GM12878 (cell line): ENCODE measurements around the gene CDKL4. TPM values are rescaled to one million over a fixed set of nuclear protein-coding genes. Genes with fewer than 3 reads are reported as not detected.
"Not testable (repeated sequence)": the region's sequence is repeated elsewhere in the genome, so short reads cannot be mapped to it uniquely, and the experiment has no call there.

Experiments used
- ATAC-seq: fragments of 200-7000 bp; cut with Tn5 transposase; 3 replicates; pipeline ENCODE4 v1.9.1; 2020; ENCODE audit warnings: mild to moderate bottlenecking, moderate library complexity
- BruUV-seq: library from RNA; stranded (reverse); fragments of 400-500 nt; replicated peaks from 2 replicates; lab custom pipeline; 2021; lab: Mats Ljungman, UMichigan
- CTCF ChIA-PET: fragments of 300-600 bp; sonication (Branson Sonifier 250); formaldehyde crosslinking; extraction: SDS; loops from one replicate; lab custom pipeline; 2021; ENCODE audit warnings: inconsistent platforms; lab: Yijun Ruan, JAX
- POLR2A ChIA-PET: fragments of 350-600 bp; formaldehyde crosslinking; extraction: SDS; loops from one replicate; lab custom pipeline; 2021; ENCODE audit warnings: inconsistent platforms; lab: Charles Lee
- RAD21 ChIA-PET: fragments of 300-600 bp; sonication (Branson Sonifier 250); formaldehyde crosslinking; loops from one replicate; lab custom pipeline; 2023; ENCODE audit warnings: antibody characterized with exemption; ENCODE audit not compliant: unreplicated experiment; lab: Charles Lee
- SMC1A ChIA-PET: fragments of 300-600 bp; sonication (Branson Sonifier 250); formaldehyde crosslinking; loops from one replicate; lab custom pipeline; 2023; ENCODE audit not compliant: unreplicated experiment, uncharacterized antibody; lab: Charles Lee
- DNase-seq: peaks from one replicate; pipeline ENCODE4 v3.0.0-alpha.2; 2011; ENCODE audit warnings: low read depth, low spot score
- FAIRE-seq: peaks from 3 replicates; lab custom pipeline; 2011; peaks lifted over from hg19 to GRCh38; lab: Jason Lieb, UNC
- H2AFZ ChIP-seq: 2 replicates; pipeline ENCODE4 v1.6.0; 2011; ENCODE audit warnings: low read depth, low read length, control low read depth; ENCODE audit not compliant: control insufficient read depth
- H3K27ac ChIP-seq: 2 replicates; pipeline ENCODE4 v1.5.1; 2011; ENCODE audit warnings: control low read depth; ENCODE audit not compliant: control insufficient read depth, insufficient read depth
- H3K27me3 ChIP-seq, 2 experiments: replicated peaks in 1 of 2; 2 replicates each; pipeline versions ENCODE4 v1.6.0 to v1.6.1; 2011; ENCODE audit warnings: low read length in 1 of 2; ENCODE audit not compliant: control insufficient read depth in 2 of 2, insufficient read depth in 2 of 2
- H3K36me3 ChIP-seq, 2 experiments: 2 replicates each; pipeline ENCODE4 v1.5.1; 2011; ENCODE audit warnings: low read length in 1 of 2; ENCODE audit not compliant: control insufficient read depth in 2 of 2, insufficient read depth in 2 of 2
- H3K4me1 ChIP-seq: 2 replicates; pipeline ENCODE4 v1.6.1; 2011; ENCODE audit warnings: mild to moderate bottlenecking, low read length, moderate library complexity, mixed read lengths; ENCODE audit not compliant: control insufficient read depth, insufficient read depth
- H3K4me2 ChIP-seq: 2 replicates; pipeline ENCODE4 v1.6.0; 2011; ENCODE audit warnings: control low read depth; ENCODE audit not compliant: control insufficient read depth, insufficient read depth
- H3K4me3 ChIP-seq: fragments of 200-600 bp; sonication (generic); 2 replicates; pipeline ENCODE4 v1.5.1; 2016
- H3K79me2 ChIP-seq: 2 replicates; pipeline ENCODE4 v1.6.0; 2011; ENCODE audit warnings: low read length; ENCODE audit not compliant: control insufficient read depth, insufficient read depth
- H3K9ac ChIP-seq: 2 replicates; pipeline ENCODE4 v1.8.0; 2011; ENCODE audit warnings: low read length, control low read depth, mixed read lengths; ENCODE audit not compliant: control insufficient read depth, insufficient read depth
- H3K9me3 ChIP-seq: replicated peaks from 3 replicates; pipeline ENCODE4 v1.5.1; 2011; ENCODE audit warnings: mild to moderate bottlenecking, low read length; ENCODE audit not compliant: control insufficient read depth, insufficient read depth
- H4K20me1 ChIP-seq: 2 replicates; pipeline ENCODE4 v1.6.0; 2011; ENCODE audit not compliant: control insufficient read depth, insufficient read depth
- CHD1 ChIP-seq: IDR thresholded peaks from 2 replicates; pipeline ENCODE4 v1.6.1; 2012; ENCODE audit warnings: low read depth, low read length, improper control_type of control experiment
- MYC ChIP-seq: IDR thresholded peaks from 2 replicates; pipeline ENCODE4 v1.6.1; 2011; ENCODE audit warnings: mild to moderate bottlenecking, low read length, moderate library complexity, inconsistent platforms; ENCODE audit not compliant: insufficient read depth, insufficient replicate concordance, insufficient read length, severe bottlenecking
- NFIC ChIP-seq: IDR thresholded peaks from 2 replicates; pipeline ENCODE4 v1.6.1; 2012; ENCODE audit warnings: low read depth, mild to moderate bottlenecking, inconsistent platforms, low read length, moderate library complexity
- SUZ12 ChIP-seq: fragments of 200-600 bp; sonication (generic); IDR thresholded peaks from one replicate; pipeline ENCODE4 v1.6.1; 2018; ENCODE audit warnings: antibody characterized with exemption, mild to moderate bottlenecking; ENCODE audit not compliant: unreplicated experiment
- WRNIP1 ChIP-seq: IDR thresholded peaks from 2 replicates; pipeline ENCODE4 v1.6.1; 2011; ENCODE audit warnings: low read depth, low read length, improper control_type of control experiment, borderline replicate concordance
- ZBED1 ChIP-seq: IDR thresholded peaks from 2 replicates; pipeline ENCODE4 v1.6.1; 2016; ENCODE audit warnings: borderline replicate concordance
- WGBS: methylation state at CpG from one replicate; pipeline ENCODE4 v1.1.6; 2016; ENCODE audit warnings: low lambda C conversion rate; ENCODE audit not compliant: insufficient replicate concordance, insufficient coverage; ENCODE audit errors: missing lambda C conversion rate; 5-methylcytosine and 5-hydroxymethylcytosine counted together
- in situ Hi-C: fragments of 300-500 bp; cut with MboI; formaldehyde crosslinking; loops from 9 replicates; pipeline ENCODE4 v1.14.3; 2018; ENCODE audit warnings: mixed read lengths
- intact Hi-C: fragments of 100-400 bp; cut with micrococcal nuclease; formaldehyde crosslinking; loops from one replicate; pipeline ENCODE4 v1.14.2; 2022; ENCODE audit not compliant: unreplicated experiment
- polyA plus RNA-seq, 11 experiments: library from polyadenylated mRNA; depleted of rRNA in 4 of 11; unstranded in 6 of 11; stranded (reverse) in 5 of 11; fragments of >200 nt; fragmentation: Nextera tagmentation in 4 of 11; fragmentation: Illumina TruSeq in 1 of 11; extraction: Ambion mirVana in 4 of 11; extraction: Trizol in 1 of 11; gene quantifications; 1 replicate in 1 of 11; 2 replicates in 10 of 11; pipeline versions ENCODE4 v1.2.1 to v1.2.3, GENCODE V29; 2011 to 2016; ENCODE audit warnings: inconsistent platforms in 2 of 11, missing spikeins in 2 of 11, low read depth in 1 of 11
- total RNA-seq, 4 experiments: library from RNA; depleted of rRNA in 3 of 4; stranded (reverse); fragments of >200 nt in 3 of 4; fragmentation: Illumina TruSeq in 1 of 4; extraction: Trizol in 1 of 4; gene quantifications; 2 replicates each; pipeline versions ENCODE4 v1.2.1 to v1.2.3, GENCODE V29; 2013 to 2021
- TF ChIP-seq, protein P1 (sequence below): fragments of 150-350 bp; IDR thresholded peaks from 2 replicates; pipeline ENCODE4 v1.6.1; 2014; ENCODE audit warnings: mild to moderate bottlenecking, low read depth, low read length

The CDKL4 gene
- total and polyA plus RNA-seq, 10 of the 15 experiments (the other 5 are each of a cell fraction or from before 2014, with no cell fraction given): not detected

DNA sequence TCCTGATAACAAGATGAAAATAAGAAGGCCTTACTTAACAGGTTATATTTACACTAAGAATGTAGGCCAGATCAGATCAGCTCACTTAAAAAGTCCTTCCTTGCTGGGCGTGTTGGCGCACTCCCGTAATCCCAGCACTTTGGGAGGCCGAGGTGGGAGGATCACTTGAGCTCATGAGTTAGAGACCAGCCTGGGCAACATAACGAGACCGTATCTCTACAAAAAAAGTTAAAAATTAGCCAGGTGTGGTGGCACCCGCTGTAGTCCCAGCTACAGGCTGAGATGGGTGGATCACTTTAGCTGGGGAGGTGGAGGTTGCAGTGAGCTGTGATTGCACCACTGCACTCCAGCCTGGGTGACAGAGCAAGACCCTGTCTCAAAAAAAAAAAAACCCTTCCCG is 69.7 kb downstream of the CDKL4 start:
- no peak for TF ChIP-seq WRNIP1
- no peak for TF ChIP-seq CHD1
- TF ChIP-seq SUZ12: no peak
- TF ChIP-seq MYC: no peak
- TF ChIP-seq ZBED1: no peak
- TF ChIP-seq, protein P1, sequence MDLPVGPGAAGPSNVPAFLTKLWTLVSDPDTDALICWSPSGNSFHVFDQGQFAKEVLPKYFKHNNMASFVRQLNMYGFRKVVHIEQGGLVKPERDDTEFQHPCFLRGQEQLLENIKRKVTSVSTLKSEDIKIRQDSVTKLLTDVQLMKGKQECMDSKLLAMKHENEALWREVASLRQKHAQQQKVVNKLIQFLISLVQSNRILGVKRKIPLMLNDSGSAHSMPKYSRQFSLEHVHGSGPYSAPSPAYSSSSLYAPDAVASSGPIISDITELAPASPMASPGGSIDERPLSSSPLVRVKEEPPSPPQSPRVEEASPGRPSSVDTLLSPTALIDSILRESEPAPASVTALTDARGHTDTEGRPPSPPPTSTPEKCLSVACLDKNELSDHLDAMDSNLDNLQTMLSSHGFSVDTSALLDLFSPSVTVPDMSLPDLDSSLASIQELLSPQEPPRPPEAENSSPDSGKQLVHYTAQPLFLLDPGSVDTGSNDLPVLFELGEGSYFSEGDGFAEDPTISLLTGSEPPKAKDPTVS: no peak
- no peak for TF ChIP-seq NFIC
- TF ChIP-seq, all 136 proteins: peak for 0
- ATAC-seq (no peak), DNase-seq (no peak), FAIRE-seq (no peak)
- SMC1A ChIA-PET: no interaction called here
- H3K9ac ChIP-seq: no peak overlapping the region
- H3K4me1 ChIP-seq: no peaks in the 10 kb centered on the region
- no TSS peak for BruUV-seq
- no peaks in the 10 kb centered on the region for H3K36me3 ChIP-seq
- H3K9me3 ChIP-seq: no peaks in the 10 kb centered on the region
- WGBS: 73% methylated on average over 8 of the region's 8 CpGs
- no peak overlapping the region for H3K27ac ChIP-seq
- RAD21 ChIA-PET: no interaction called here
- POLR2A ChIA-PET: interaction anchor here (0.7 kb wide), 1 partner anchor 430 kb away, joined by 3 read pairs; no protein-coding TSS in a partner anchor
- H3K79me2 ChIP-seq: no peaks in the 10 kb centered on the region
- no peak overlapping the region for H3K4me2 ChIP-seq
- H3K4me3 ChIP-seq: no peak overlapping the region
- H3K27me3 ChIP-seq: no peaks in the 10 kb centered on the region
- CTCF ChIA-PET: no interaction called here
- H2AFZ ChIP-seq: no peak overlapping the region
- intact Hi-C loops: no loop called here
- no peaks in the 10 kb centered on the region for H4K20me1 ChIP-seq
- in situ Hi-C loops: no loop called here

DNA sequence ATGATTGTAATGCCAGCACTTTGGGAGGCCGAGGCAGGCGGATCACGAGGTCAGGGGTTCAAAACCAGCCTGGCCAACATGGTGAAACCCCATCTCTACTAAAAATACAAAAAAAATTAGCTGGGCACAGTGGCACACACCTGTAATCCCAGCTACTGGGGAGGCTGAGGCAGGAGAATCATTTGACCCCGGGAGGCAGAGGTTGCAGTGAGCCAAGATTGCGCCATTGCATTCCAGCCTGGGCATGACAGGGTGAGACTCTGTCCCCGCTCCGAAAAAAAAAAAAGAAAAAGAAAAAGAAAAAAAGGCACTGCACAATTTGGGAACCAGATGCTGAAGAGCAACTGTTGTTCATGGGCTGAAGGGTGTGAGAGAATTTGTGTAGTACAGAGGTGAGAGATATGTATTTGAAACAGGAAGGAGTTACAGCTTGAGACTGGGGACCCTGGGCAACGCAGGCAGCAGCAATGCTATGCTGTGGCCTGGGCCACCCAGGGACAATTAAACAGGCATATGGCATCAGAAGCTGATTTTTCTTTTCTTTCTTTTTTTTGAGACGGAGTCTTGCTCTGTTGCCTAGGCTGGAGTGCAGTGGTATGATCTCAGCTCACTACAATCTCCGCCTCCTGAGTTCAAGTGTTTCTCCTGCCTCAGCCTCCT is 71.6 kb downstream of the CDKL4 start:
- H3K9me3 ChIP-seq, H2AFZ ChIP-seq, H3K9ac ChIP-seq, in situ Hi-C loops, H3K27me3 ChIP-seq, H3K79me2 ChIP-seq, H3K4me1 ChIP-seq, H4K20me1 ChIP-seq, H3K4me3 ChIP-seq, POLR2A ChIA-PET, H3K4me2 ChIP-seq, intact Hi-C loops, FAIRE-seq, SMC1A ChIA-PET, ATAC-seq, DNase-seq, CTCF ChIA-PET, H3K36me3 ChIP-seq, H3K27ac ChIP-seq, RAD21 ChIA-PET, BruUV-seq: not testable (repeated sequence)
- 62% methylated on average over 8 of the region's 10 CpGs for WGBS
